Hepatocyte (in vitro differentiated cells): ENCODE data around the gene GJD3. TPM values are rescaled to one million over a fixed set of nuclear protein-coding genes. Genes with fewer than 3 reads are reported as not detected.
"Not testable (repeated sequence)": the region's sequence is repeated elsewhere in the genome, so short reads cannot be mapped to it uniquely, and the experiment has no call there.

Experiments
- DNase-seq: peaks from one replicate; pipeline ENCODE4 v3.0.0-alpha.2; 2016; ENCODE audit warnings: low spot score
- H2AFZ ChIP-seq: fragments of 200-600 bp; sonication (generic); 2 replicates; pipeline ENCODE4 v1.6.0; 2016; ENCODE audit warnings: antibody characterized with exemption, mild to moderate bottlenecking
- H3K27ac ChIP-seq: fragments of 200-600 bp; sonication (generic); 2 replicates; pipeline ENCODE4 v1.5.1; 2016; ENCODE audit warnings: mild to moderate bottlenecking
- H3K27me3 ChIP-seq: fragments of 200-600 bp; sonication (generic); 2 replicates; pipeline ENCODE4 v1.6.1; 2016
- H3K36me3 ChIP-seq: fragments of 200-600 bp; sonication (generic); replicated peaks from 2 replicates; pipeline ENCODE4 v1.5.1; 2016; ENCODE audit warnings: low read depth; ENCODE audit not compliant: insufficient read depth
- H3K4me1 ChIP-seq: fragments of 200-600 bp; sonication (generic); 2 replicates; pipeline ENCODE4 v1.5.1; 2016; ENCODE audit warnings: mild to moderate bottlenecking, moderate library complexity; ENCODE audit not compliant: insufficient read depth
- H3K4me2 ChIP-seq: fragments of 200-600 bp; sonication (generic); 2 replicates; pipeline ENCODE4 v1.6.0; 2016
- H3K4me3 ChIP-seq: fragments of 200-600 bp; sonication (generic); 2 replicates; pipeline ENCODE4 v1.5.1; 2016; ENCODE audit warnings: mild to moderate bottlenecking
- H3K79me2 ChIP-seq: fragments of 200-600 bp; sonication (generic); 2 replicates; pipeline ENCODE4 v1.6.0; 2017; ENCODE audit warnings: mild to moderate bottlenecking
- H3K9me2 ChIP-seq: fragments of 200-600 bp; sonication (generic); replicated peaks from 2 replicates; pipeline ENCODE4 v1.6.0; 2017; ENCODE audit warnings: mild to moderate bottlenecking; ENCODE audit not compliant: insufficient read depth
- H3K9me3 ChIP-seq: fragments of 200-600 bp; sonication (generic); 2 replicates; pipeline ENCODE4 v1.5.1; 2016; ENCODE audit warnings: low read depth, mild to moderate bottlenecking
- H4K20me1 ChIP-seq: fragments of 200-600 bp; sonication (generic); 2 replicates; pipeline ENCODE4 v1.6.0; 2016; ENCODE audit warnings: mild to moderate bottlenecking; ENCODE audit not compliant: insufficient read depth, poor library complexity, severe bottlenecking
- CTCF ChIP-seq: fragments of 200-600 bp; sonication (generic); IDR thresholded peaks from 2 replicates; pipeline ENCODE4 v1.5.1; 2016; ENCODE audit warnings: antibody characterized with exemption, mild to moderate bottlenecking; ENCODE audit not compliant: poor library complexity
- EZH2 ChIP-seq: fragments of 200-600 bp; sonication (generic); IDR thresholded peaks from 2 replicates; pipeline ENCODE4 v1.6.1; 2016; ENCODE audit warnings: antibody characterized with exemption, mild to moderate bottlenecking, borderline replicate concordance
- EZH2phosphoT487 ChIP-seq: fragments of 200-600 bp; sonication (generic); IDR thresholded peaks from one replicate; pipeline ENCODE4 v1.6.1; 2018; ENCODE audit warnings: antibody characterized with exemption, mild to moderate bottlenecking, low read depth, moderate library complexity; ENCODE audit not compliant: unreplicated experiment, severe bottlenecking
- WGBS: methylation state at CpG from one replicate; pipeline ENCODE4 v1.1.6; 2016; ENCODE audit warnings: low lambda C conversion rate; ENCODE audit errors: missing lambda C conversion rate; 5-methylcytosine and 5-hydroxymethylcytosine counted together
- polyA plus RNA-seq: library from polyadenylated mRNA; unstranded; fragments of >200 nt; fragmentation: Nextera tagmentation; extraction: Ambion mirVana; gene quantifications from 2 replicates; pipeline ENCODE4 v1.2.1, GENCODE V29; 2016
- total RNA-seq: library from RNA; depleted of rRNA; stranded (reverse); fragments of >200 nt; gene quantifications from 2 replicates; pipeline ENCODE4 v1.2.3, GENCODE V29; 2014

GJD3 gene
- total and polyA plus RNA-seq, 2 experiments from 2014 or later = 0.47 to 3.8 TPM

GRCh38 chr17:40374821-40375498, 10.4 kb upstream of the GJD3 start:
- H3K9me2 ChIP-seq = no peaks in the 10 kb centered on the region
- no peak for DNase-seq
- no peaks in the 10 kb centered on the region for H3K36me3 ChIP-seq
- no peaks in the 10 kb centered on the region for H3K79me2 ChIP-seq
- 91% methylated on average over 14 of the region's 14 CpGs for WGBS
- no peaks in the 10 kb centered on the region for H3K9me3 ChIP-seq
- no peaks in the 10 kb centered on the region for H3K4me1 ChIP-seq
- no peak overlapping the region for H3K4me3 ChIP-seq
- no peak overlapping the region for H3K4me2 ChIP-seq
- no peaks in the 10 kb centered on the region for H4K20me1 ChIP-seq
- no peak overlapping the region for H3K27ac ChIP-seq
- no peaks in the 10 kb centered on the region for H3K27me3 ChIP-seq
- TF ChIP-seq EZH2 = no peak
- TF ChIP-seq CTCF = no peak
- no peak for TF ChIP-seq EZH2phosphoT487
- no peak overlapping the region for H2AFZ ChIP-seq

- WGBS = 89% methylated on average over 8 of the region's 8 CpGs
- Histone ChIP-seq H3K79me2 (no peaks in the 10 kb centered on the region), H2AFZ (no peak overlapping the region), H3K36me3 (no peaks in the 10 kb centered on the region), H3K27ac (no peak overlapping the region), H3K9me2 (no peaks in the 10 kb centered on the region), H3K4me3 (no peak overlapping the region), H3K4me1 (no peaks in the 10 kb centered on the region), H3K27me3 (no peaks in the 10 kb centered on the region), H4K20me1 (no peaks in the 10 kb centered on the region), H3K4me2 (no peak overlapping the region), H3K9me3 (no peaks in the 10 kb centered on the region)
- TF ChIP-seq EZH2 (no peak), CTCF (no peak), EZH2phosphoT487 (no peak)
- no peak for DNase-seq
These were observed 9.5 kb upstream of the GJD3 start for GRCh38 chr17:40373999-40374398.

GRCh38 chr17:40373324-40373723, 8.8 kb upstream of the GJD3 start:
- Histone ChIP-seq H3K79me2 (no peaks in the 10 kb centered on the region), H3K4me1 (no peaks in the 10 kb centered on the region), H3K27ac (no peak overlapping the region), H3K9me2 (no peaks in the 10 kb centered on the region), H3K36me3 (no peaks in the 10 kb centered on the region), H4K20me1 (no peaks in the 10 kb centered on the region), H3K9me3 (no peaks in the 10 kb centered on the region), H3K4me3 (no peak overlapping the region), H3K4me2 (no peak overlapping the region), H3K27me3 (no peaks in the 10 kb centered on the region), H2AFZ (no peak overlapping the region)
- WGBS = 84% methylated on average over 4 of the region's 4 CpGs
- no peak for DNase-seq
- TF ChIP-seq CTCF (no peak), EZH2phosphoT487 (no peak), EZH2 (no peak)

- H3K27me3 ChIP-seq, H3K27ac ChIP-seq, H3K9me3 ChIP-seq, H4K20me1 ChIP-seq, H3K4me3 ChIP-seq, H3K4me1 ChIP-seq, DNase-seq, H2AFZ ChIP-seq, H3K9me2 ChIP-seq, H3K4me2 ChIP-seq, H3K79me2 ChIP-seq, H3K36me3 ChIP-seq: not testable (repeated sequence)
- 50% methylated on average over 4 of the region's 4 CpGs for WGBS
These were observed 8.1 kb upstream of the GJD3 start for GRCh38 chr17:40372644-40373043.
